Mesendoderm (in vitro differentiated cells): ENCODE data around the gene PCDHA6.
"Not testable (repeated sequence)": the region's sequence is repeated elsewhere in the genome, so short reads cannot be mapped to it uniquely, and the experiment has no call there.

Experiments
- DNase-seq: peaks from one replicate; pipeline ENCODE4 v3.0.0; 2013
- H2AK5ac ChIP-seq: 2 replicates; pipeline ENCODE4 v1.6.1; 2013; ENCODE audit warnings: low read length, inconsistent platforms
- H2BK120ac ChIP-seq: 2 replicates; pipeline ENCODE4 v1.6.1; 2013; ENCODE audit warnings: low read depth, mild to moderate bottlenecking, low read length, moderate library complexity, mixed read lengths
- H2BK15ac ChIP-seq: replicated peaks from 2 replicates; pipeline ENCODE4 v1.6.1; 2013; ENCODE audit warnings: low read depth, mild to moderate bottlenecking, moderate library complexity
- H2BK5ac ChIP-seq: 2 replicates; pipeline ENCODE4 v1.6.1; 2013; ENCODE audit warnings: low read length, inconsistent platforms
- H3K18ac ChIP-seq: 2 replicates; pipeline ENCODE4 v1.6.1; 2013; ENCODE audit warnings: mild to moderate bottlenecking, low read length, mixed read lengths
- H3K23ac ChIP-seq: one replicate; pipeline ENCODE4 v1.6.1; 2013; ENCODE audit warnings: low read length
- H3K27ac ChIP-seq: 2 replicates; pipeline ENCODE4 v1.5.1; 2013; ENCODE audit warnings: low read depth, mild to moderate bottlenecking, inconsistent platforms, low read length, moderate library complexity
- H3K27me3 ChIP-seq: 2 replicates; pipeline ENCODE4 v1.6.1; 2013; ENCODE audit warnings: low read length, control low read depth, mild to moderate bottlenecking, inconsistent platforms; ENCODE audit not compliant: insufficient read depth, poor library complexity
- H3K36me3 ChIP-seq: 2 replicates; pipeline ENCODE4 v1.6.1; 2013; ENCODE audit warnings: low read length, inconsistent platforms; ENCODE audit not compliant: control insufficient read depth, insufficient read depth
- H3K4ac ChIP-seq: one replicate; pipeline ENCODE4 v1.6.1; 2013; ENCODE audit warnings: low read depth, mild to moderate bottlenecking, low read length, moderate library complexity
- H3K4me1 ChIP-seq: 2 replicates; pipeline ENCODE4 v1.6.1; 2013; ENCODE audit warnings: low read depth, low read length, inconsistent platforms; ENCODE audit not compliant: control insufficient read depth
- H3K4me2 ChIP-seq: 2 replicates; pipeline ENCODE4 v1.6.1; 2013; ENCODE audit warnings: low read length
- H3K4me3 ChIP-seq: 2 replicates; pipeline ENCODE4 v1.5.1; 2013; ENCODE audit warnings: mild to moderate bottlenecking, low read length
- H3K56ac ChIP-seq: one replicate; pipeline ENCODE4 v1.6.1; 2013; ENCODE audit warnings: low read length
- H3K79me1 ChIP-seq: 2 replicates; pipeline ENCODE4 v1.6.1; 2013; ENCODE audit warnings: low read length, inconsistent platforms
- H3K79me2 ChIP-seq: 2 replicates; pipeline ENCODE4 v1.6.1; 2013; ENCODE audit warnings: mild to moderate bottlenecking, low read length; ENCODE audit not compliant: control insufficient read depth, insufficient read depth
- H3K9ac ChIP-seq: 2 replicates; pipeline ENCODE4 v1.6.1; 2013; ENCODE audit warnings: low read length, inconsistent platforms
- H4K5ac ChIP-seq: one replicate; pipeline ENCODE4 v1.6.1; 2013; ENCODE audit warnings: low read length
- H4K8ac ChIP-seq: one replicate; pipeline ENCODE4 v1.6.1; 2013; ENCODE audit warnings: low read depth, mild to moderate bottlenecking, control low read depth, low read length, moderate library complexity
- WGBS: extraction: QIAGEN DNeasy Blood & Tissue Kit; methylation state at CpG from one replicate; pipeline ENCODE4 v1.1.7; 2013; ENCODE audit warnings: low lambda C conversion rate, missing lambda C conversion rate; ENCODE audit not compliant: insufficient coverage; ENCODE audit errors: extremely low coverage; 5-methylcytosine and 5-hydroxymethylcytosine counted together

Gene PCDHA6

DNA sequence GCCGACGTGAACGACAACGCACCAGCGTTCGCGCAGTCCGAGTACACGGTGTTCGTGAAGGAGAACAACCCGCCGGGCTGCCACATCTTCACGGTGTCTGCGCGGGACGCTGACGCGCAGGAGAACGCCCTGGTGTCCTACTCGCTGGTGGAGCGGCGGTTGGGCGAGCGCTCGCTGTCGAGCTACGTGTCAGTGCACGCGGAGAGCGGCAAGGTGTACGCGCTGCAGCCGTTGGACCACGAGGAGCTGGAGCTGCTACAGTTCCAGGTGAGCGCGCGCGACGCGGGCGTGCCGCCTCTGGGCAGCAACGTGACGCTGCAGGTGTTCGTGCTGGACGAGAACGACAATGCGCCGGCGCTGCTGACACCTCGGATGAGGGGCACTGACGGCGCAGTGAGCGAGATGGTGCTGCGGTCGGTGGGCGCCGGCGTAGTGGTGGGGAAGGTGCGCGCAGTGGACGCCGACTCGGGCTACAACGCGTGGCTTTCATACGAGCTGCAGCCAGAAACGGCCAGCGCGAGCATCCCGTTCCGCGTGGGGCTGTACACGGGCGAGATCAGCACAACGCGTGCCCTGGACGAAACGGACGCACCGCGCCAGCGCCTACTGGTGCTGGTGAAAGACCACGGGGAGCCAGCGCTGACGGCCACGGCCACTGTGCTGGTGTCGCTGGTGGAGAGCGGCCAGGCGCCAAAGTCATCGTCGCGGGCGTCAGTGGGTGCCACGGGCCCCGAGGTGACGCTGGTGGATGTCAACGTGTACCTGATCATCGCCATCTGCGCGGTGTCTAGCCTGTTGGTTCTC is 22.3 kb downstream of the PCDHA6 start:
- not testable (repeated sequence) for H3K4me3 ChIP-seq, H3K4me1 ChIP-seq, H2AK5ac ChIP-seq, H2BK15ac ChIP-seq, H3K27me3 ChIP-seq, H3K4me2 ChIP-seq, H2BK120ac ChIP-seq, H3K9ac ChIP-seq, H4K5ac ChIP-seq, H3K18ac ChIP-seq, H4K8ac ChIP-seq, H3K79me1 ChIP-seq, H3K36me3 ChIP-seq, H3K27ac ChIP-seq, H3K4ac ChIP-seq, H3K23ac ChIP-seq, H3K56ac ChIP-seq, DNase-seq, H3K79me2 ChIP-seq, H2BK5ac ChIP-seq
- WGBS, result no CpG with 5 or more reads among the region's 101 CpGs

DNA sequence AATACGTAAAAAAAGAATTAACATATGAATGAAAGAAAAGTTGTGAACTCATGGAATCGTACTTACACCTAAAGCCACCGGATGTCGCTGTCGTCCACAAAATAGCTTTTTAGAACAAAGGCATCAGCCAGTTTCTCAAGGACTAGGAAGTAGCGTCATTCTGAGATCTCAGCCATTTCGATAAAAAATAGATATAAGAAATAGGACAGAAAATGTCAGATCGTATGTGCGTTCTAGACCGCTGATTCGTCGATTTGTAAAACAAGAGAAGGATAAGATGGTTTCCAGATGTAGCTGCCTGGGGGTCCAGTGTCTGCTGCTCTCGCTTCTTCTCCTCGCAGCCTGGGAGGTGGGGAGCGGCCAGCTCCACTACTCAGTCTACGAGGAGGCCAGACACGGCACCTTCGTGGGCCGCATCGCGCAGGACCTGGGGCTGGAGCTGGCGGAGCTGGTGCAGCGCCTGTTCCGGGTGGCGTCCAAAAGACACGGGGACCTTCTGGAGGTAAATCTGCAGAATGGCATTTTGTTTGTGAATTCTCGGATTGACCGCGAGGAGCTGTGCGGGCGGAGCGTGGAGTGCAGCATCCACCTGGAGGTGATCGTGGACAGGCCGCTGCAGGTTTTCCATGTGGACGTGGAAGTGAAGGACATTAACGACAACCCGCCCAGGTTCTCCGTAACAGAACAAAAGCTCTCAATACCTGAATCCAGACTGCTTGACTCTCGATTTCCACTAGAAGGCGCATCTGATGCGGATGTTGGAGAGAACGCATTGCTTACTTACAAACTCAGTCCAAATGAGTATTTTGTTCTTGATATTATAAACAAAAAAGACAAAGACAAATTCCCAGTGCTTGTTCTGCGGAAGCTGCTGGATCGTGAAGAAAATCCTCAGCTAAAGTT is 28.3 kb downstream of the PCDHA6 start, which contains the start of gene PCDHA10:
Gene PCDHA10 (plus strand): TSS at position 126 of the 903 bp plus-strand sequence. CDS start 152 bp downstream, at position 278.
- no peak within 1 kb of the TSS for H2AK5ac ChIP-seq
- H3K79me2 ChIP-seq, result no peaks in the 10 kb centered on the region
- no peak within 1 kb of the TSS for H3K4me2 ChIP-seq
- H3K36me3 ChIP-seq, result no peaks in the 10 kb centered on the region
- peak within 1 kb of the TSS; percentile 34 for H3K9ac ChIP-seq
- no peak within 1 kb of the TSS for H2BK5ac ChIP-seq
- peak within 1 kb of the TSS; percentile 3 for H3K56ac ChIP-seq
- no CpG with 5 or more reads among the region's 44 CpGs for WGBS
- H3K79me1 ChIP-seq, result no peaks in the 10 kb centered on the region
- H3K4me1 ChIP-seq, result no peaks in the 10 kb centered on the region
- no peak within 1 kb of the TSS for H2BK15ac ChIP-seq
- no peak within 1 kb of the TSS for H3K23ac ChIP-seq
- H4K5ac ChIP-seq, result no peak within 1 kb of the TSS
- DNase-seq, result peak; percentile 59
- no peak within 1 kb of the TSS for H3K18ac ChIP-seq
- H3K4ac ChIP-seq, result no peak within 1 kb of the TSS
- H4K8ac ChIP-seq, result no peak within 1 kb of the TSS
- no peak within 1 kb of the TSS for H3K4me3 ChIP-seq
- no peak within 1 kb of the TSS for H2BK120ac ChIP-seq
- no peak within 1 kb of the TSS for H3K27ac ChIP-seq
- H3K27me3 ChIP-seq, result no peaks in the 10 kb centered on the region

DNA sequence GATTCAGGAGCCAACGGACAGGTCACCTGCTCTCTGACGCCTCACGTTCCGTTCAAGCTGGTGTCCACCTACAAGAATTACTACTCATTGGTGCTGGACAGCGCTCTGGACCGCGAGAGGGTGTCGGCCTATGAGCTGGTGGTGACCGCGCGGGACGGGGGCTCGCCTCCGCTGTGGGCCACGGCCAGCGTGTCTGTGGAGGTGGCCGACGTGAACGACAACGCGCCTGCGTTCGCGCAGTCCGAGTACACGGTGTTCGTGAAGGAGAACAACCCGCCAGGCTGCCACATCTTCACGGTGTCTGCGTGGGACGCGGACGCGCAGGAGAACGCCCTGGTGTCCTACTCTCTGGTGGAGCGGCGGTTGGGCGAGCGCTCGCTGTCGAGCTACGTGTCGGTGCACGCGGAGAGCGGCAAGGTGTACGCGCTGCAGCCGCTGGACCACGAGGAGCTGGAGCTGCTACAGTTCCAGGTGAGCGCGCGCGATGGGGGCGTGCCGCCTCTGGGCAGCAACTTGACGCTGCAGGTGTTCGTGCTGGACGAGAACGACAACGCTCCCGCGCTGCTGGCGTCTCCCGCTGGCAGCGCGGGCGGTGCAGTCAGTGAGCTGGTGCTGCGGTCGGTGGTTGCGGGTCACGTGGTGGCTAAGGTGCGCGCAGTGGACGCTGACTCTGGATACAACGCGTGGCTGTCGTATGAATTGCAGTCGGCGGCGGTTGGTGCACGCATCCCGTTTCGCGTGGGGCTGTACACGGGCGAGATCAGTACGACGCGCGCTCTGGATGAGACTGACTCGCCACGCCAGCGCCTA is 29.6 kb downstream of the PCDHA6 start:
- Histone ChIP-seq H3K4ac (no peak overlapping the region), H3K79me1 (no peaks in the 10 kb centered on the region)
- no CpG with 5 or more reads among the region's 94 CpGs for WGBS

DNA sequence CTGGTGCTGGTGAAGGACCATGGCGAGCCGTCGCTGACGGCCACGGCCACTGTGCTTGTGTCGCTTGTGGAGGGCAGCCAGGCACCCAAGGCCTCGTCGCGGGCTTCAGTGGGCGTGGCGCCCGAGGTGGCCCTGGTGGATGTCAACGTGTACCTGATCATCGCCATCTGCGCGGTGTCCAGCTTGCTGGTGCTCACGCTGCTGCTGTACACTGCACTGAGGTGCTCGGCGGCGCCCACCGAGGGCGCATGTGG is 30.2 kb downstream of the PCDHA6 start:
- no peaks in the 10 kb centered on the region for H3K27me3 ChIP-seq
- no peaks in the 10 kb centered on the region for H3K4me1 ChIP-seq
- H3K79me2 ChIP-seq, result no peaks in the 10 kb centered on the region
- H3K9ac ChIP-seq, result no peak overlapping the region
- no peak for DNase-seq
- no peak overlapping the region for H4K8ac ChIP-seq
- no CpG with 5 or more reads among the region's 22 CpGs for WGBS
- no peak overlapping the region for H3K23ac ChIP-seq
- no peak overlapping the region for H3K4ac ChIP-seq
- H4K5ac ChIP-seq, result no peak overlapping the region
- no peak overlapping the region for H3K27ac ChIP-seq
- no peaks in the 10 kb centered on the region for H3K36me3 ChIP-seq
- H3K56ac ChIP-seq, result no peak overlapping the region
- H2BK120ac ChIP-seq, result no peak overlapping the region
- no peak overlapping the region for H2AK5ac ChIP-seq
- H2BK5ac ChIP-seq, result no peak overlapping the region
- H2BK15ac ChIP-seq, result no peak overlapping the region
- no peak overlapping the region for H3K18ac ChIP-seq
- no peak overlapping the region for H3K4me3 ChIP-seq
- no peaks in the 10 kb centered on the region for H3K79me1 ChIP-seq
- H3K4me2 ChIP-seq, result no peak overlapping the region

More for the DNA sequence above, 29.6 kb downstream of the PCDHA6 start:
- Histone ChIP-seq H2BK120ac (no peak overlapping the region), H4K5ac (no peak overlapping the region), H3K4me2 (no peak overlapping the region), H3K56ac (no peak overlapping the region), H2BK15ac (no peak overlapping the region), H2AK5ac (no peak overlapping the region), H3K36me3 (no peaks in the 10 kb centered on the region), H4K8ac (no peak overlapping the region), H3K4me1 (no peaks in the 10 kb centered on the region), H3K18ac (no peak overlapping the region), H3K27me3 (no peaks in the 10 kb centered on the region), H3K27ac (no peak overlapping the region), H3K79me2 (no peaks in the 10 kb centered on the region), H3K23ac (no peak overlapping the region), H3K9ac (no peak overlapping the region), H2BK5ac (no peak overlapping the region), H3K4me3 (no peak overlapping the region)
- no peak for DNase-seq

DNA sequence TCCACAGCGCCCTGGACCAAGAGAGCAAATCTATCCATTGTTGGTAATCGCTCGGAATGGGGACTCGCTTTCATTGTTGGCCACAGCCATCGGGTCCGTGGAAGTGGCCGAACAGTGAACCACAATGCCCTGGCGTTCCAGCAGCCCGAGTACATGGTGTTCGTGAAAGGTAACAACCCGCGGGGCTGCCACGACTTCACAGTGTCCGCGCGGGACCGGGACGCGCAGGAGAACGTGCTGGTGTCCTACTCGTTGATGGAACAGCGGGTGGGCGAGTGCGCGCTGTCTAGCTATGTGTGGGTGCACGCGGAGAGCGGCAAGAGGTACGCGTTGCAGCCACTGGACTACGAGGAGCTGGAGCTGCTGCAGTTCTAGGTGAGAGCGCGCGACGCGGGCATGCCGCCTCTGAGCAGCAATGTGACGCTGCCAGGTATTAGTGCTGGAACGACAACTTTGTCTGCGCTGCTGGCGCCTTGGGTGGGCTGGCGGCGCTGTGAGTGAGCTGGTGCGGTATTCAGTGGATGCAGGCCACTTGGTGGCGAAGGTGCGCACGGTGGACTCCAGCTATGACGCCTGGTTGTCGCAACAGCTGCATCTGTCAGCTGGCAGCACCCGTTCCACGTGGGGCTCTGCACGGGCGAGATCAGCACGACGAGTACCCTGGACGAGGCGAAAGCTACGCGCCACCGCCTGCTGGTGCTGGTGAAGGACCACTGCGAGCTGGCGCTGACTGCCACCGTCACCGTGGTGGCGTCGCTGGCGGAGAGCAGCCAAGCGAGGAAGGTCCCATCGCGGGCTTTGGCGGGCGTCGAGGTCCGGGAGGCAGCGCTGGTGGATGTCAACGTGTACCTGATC is 34.9 kb downstream of the PCDHA6 start:
- no peak overlapping the region for H2BK120ac ChIP-seq
- no peak overlapping the region for H3K4me2 ChIP-seq
- H3K79me1 ChIP-seq, result no peaks in the 10 kb centered on the region
- H2BK5ac ChIP-seq, result no peak overlapping the region
- no peaks in the 10 kb centered on the region for H3K27me3 ChIP-seq
- no peaks in the 10 kb centered on the region for H3K4me1 ChIP-seq
- no peak overlapping the region for H4K8ac ChIP-seq
- no peaks in the 10 kb centered on the region for H3K36me3 ChIP-seq
- H4K5ac ChIP-seq, result no peak overlapping the region
- no peak overlapping the region for H3K27ac ChIP-seq
- no peak overlapping the region for H3K18ac ChIP-seq
- H3K4me3 ChIP-seq, result no peak overlapping the region
- no CpG with 5 or more reads among the region's 76 CpGs for WGBS
- no peak overlapping the region for H3K23ac ChIP-seq
- no peak for DNase-seq
- H2BK15ac ChIP-seq, result no peak overlapping the region
- no peaks in the 10 kb centered on the region for H3K79me2 ChIP-seq
- no peak overlapping the region for H3K9ac ChIP-seq
- H3K56ac ChIP-seq, result no peak overlapping the region
- no peak overlapping the region for H3K4ac ChIP-seq
- no peak overlapping the region for H2AK5ac ChIP-seq
